Frontal cortex (tissue), 4 donors: ENCODE results near the gene ZC3H12C. TPM values are rescaled to one million over a fixed set of nuclear protein-coding genes. Genes with fewer than 3 reads are reported as not detected.

ENCODE experiments used
- DNase-seq, 2 donors: peaks; one replicate each; pipeline ENCODE4 v3.0.0; 2012; ENCODE audit warnings: low spot score in 2 of 2
- FAIRE-seq: peaks from 2 replicates; lab custom pipeline; 2012; peaks lifted over from hg19 to GRCh38; lab: Jason Lieb, UNC
- total RNA-seq: library from RNA; depleted of rRNA; stranded (reverse); fragments of >200 nt; gene quantifications from one replicate; pipeline ENCODE4 v1.2.3, GENCODE V29; 2014
- donor health status: control.
- donor health status: control.
- donor health status: control.

Gene ZC3H12C
- total RNA-seq, 1 donor from 2014 or later, result 28.9 TPM

- DNase-seq (no peak), FAIRE-seq (no peak)
These were observed 1.4 kb downstream of the ZC3H12C start for GRCh38 chr11:110094298-110095285.

GRCh38 chr11:110095554-110095953 is 2.4 kb downstream of the ZC3H12C start:
- FAIRE-seq, result no peak
- no peak for DNase-seq

DNA sequence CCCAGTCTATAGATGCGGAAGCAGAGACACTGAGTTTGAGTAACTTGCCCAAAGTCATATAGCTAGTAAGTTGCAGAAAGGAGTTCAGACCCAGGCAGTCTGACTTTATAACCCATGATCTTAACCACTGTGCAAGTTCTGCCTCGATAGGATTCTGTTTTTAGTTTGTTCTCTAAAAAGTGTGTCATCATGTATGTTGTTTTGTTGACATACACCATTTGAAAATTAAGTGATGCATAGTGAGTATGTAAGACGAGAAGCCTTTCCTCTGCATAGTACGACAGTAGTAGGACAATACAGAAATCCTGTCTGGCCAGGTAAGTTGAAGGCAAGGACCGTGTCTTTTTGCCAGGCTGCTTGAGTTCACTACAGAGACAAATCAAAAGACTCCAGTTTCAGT is 3.3 kb downstream of the ZC3H12C start:
- no peak for FAIRE-seq

GRCh38 chr11:110097459-110098012 is 4.3 kb downstream of the ZC3H12C start:
- FAIRE-seq (no peak), DNase-seq (no peak)

More for the DNA sequence above, 3.3 kb downstream of the ZC3H12C start:
- DNase-seq, result no peak

- DNase-seq, result no peak
- FAIRE-seq, result no peak
These were observed 5.5 kb downstream of the ZC3H12C start for GRCh38 chr11:110098645-110099044.

DNA sequence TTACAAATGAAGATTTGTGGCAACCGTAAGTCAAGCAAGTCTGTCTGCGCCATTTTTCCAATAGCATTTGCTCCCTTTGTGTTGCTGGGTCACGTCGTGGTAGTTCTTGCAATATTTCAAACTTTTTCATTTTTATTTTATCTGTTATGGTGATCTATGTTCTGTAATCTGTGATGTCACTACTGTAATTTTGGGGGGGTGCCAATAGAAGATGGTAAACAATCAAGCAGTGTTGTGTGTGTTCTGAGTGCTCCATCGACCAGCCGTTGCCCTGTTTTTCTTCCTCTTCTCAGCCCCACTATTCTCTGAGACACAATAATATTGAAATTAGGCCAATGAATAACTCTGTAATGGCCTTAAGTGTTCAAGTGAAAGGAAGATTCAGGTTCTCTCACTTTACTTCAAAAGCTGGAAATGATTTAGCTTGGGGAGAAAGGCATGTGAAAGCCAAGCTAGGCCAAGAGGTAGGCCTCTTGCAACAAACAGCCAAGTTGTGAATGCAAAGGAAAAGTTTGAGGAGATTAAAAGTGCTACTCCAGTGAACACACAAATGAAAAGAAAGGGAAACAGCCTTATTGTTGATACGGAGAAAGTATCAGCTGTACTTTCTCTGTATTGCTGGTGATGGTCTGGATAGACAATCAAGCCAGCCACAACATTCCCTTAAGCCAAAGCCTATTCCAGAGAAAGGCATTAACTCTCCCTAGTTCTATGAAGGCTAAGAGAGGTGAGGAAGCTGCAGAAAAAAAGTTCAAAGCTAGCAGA is 7.5 kb downstream of the ZC3H12C start:
- FAIRE-seq, result no peak
- DNase-seq, result no peak

DNA sequence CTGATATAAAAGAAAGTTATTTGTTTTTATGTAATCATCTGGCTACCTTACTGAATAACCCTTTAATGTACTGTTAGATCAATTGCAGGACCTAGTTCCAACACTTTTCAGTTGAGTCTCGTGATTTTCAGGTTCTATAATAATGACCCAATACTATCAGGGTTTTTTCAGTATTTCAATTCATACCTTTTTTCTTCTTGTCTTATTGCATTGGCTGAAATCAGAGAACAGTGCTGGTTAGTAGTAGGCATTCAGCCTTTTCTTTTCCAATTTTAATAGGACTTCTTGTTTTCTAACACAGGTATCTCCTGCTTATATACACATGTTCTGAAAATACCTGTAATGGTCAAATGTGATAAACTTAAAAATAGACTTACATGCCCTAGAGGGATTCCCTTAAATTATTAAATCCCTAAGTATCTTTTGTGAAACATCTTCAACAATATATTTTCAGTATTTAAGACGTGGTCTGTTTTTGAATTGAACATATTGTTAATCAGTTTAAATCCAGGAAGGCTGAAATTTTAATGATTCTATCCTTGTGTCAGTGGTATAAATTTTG is 13.6 kb downstream of the ZC3H12C start:
- no peak for DNase-seq
- FAIRE-seq, result no peak

DNA sequence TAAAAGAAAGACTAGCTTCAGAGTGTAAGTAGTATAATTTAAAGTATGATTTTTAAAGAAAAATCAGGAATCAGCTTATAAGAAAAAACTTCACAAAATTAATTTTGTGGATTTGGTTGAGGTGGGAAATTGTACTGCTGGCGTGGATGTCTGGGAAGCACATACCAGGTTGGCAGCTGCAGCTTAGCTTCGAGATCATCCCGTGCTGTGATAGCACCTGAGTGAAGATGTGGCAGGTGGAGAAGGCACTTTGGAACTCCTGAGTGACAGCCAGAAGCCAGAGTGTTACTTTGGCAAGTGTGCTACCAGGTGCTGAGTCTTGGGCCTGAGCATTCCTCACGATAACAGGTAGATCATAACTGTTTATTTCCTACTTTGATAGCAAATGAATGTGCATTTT is 17.7 kb downstream of the ZC3H12C start:
- no peak for DNase-seq
- FAIRE-seq, result no peak

- DNase-seq, result no peak
These were observed 19.3 kb downstream of the ZC3H12C start for GRCh38 chr11:110112457-110112856.

DNA sequence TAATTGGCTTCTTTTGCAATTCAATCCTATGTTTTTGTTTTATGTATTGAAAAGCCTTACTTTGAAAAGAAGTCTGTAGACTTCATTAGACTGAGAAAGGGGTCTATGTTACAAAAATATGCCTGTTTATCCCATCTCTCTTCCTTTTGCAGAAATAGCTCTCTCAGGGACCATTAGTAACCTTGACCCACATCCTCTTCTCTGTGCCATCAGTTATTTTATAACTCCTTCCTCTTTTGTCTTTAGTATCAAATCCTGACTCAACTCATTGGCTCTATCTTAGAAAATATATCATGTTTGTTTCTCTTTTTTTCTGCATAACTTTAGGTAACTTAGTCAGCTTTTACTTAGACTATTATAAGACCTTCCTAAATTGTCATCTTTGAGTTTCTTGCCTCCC is 20.3 kb downstream of the ZC3H12C start:
- DNase-seq, result no peak
- no peak for FAIRE-seq

More at GRCh38 chr11:110112457-110112856, 19.3 kb downstream of the ZC3H12C start:
- no peak for FAIRE-seq

- DNase-seq (no peak), FAIRE-seq (no peak)
These were observed 20.8 kb downstream of the ZC3H12C start for GRCh38 chr11:110113973-110114372.

- no peak for DNase-seq
- no peak for FAIRE-seq
These were observed 26.1 kb downstream of the ZC3H12C start for GRCh38 chr11:110119317-110119716.

GRCh38 chr11:110121204-110121603 is 28.0 kb downstream of the ZC3H12C start:
- no peak for FAIRE-seq
- no peak for DNase-seq

GRCh38 chr11:110123003-110123402 is 29.8 kb downstream of the ZC3H12C start:
- no peak for DNase-seq
- no peak for FAIRE-seq

DNA sequence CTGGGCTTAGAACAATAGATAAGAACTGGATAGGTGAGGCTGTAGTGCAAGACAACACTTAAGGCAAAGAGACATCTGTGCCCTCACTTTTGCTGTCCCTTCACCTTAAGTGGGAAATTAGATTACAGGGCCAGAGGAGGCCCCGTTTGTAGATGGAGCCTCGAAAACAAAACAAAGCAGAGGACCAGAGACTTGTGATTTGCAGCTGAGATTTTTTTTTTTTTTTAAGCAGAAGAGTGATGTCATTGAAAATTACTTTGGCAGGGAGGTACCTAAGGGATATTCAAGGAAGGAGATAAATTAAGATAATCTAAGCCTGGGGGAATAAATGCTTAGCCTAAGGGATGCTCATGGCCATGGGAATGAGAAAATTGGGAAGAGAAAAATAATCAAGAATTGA is 31.4 kb downstream of the ZC3H12C start:
- DNase-seq (no peak), FAIRE-seq (no peak)

GRCh38 chr11:110125632-110126031 is 32.4 kb downstream of the ZC3H12C start:
- DNase-seq (no peak), FAIRE-seq (no peak)

DNA sequence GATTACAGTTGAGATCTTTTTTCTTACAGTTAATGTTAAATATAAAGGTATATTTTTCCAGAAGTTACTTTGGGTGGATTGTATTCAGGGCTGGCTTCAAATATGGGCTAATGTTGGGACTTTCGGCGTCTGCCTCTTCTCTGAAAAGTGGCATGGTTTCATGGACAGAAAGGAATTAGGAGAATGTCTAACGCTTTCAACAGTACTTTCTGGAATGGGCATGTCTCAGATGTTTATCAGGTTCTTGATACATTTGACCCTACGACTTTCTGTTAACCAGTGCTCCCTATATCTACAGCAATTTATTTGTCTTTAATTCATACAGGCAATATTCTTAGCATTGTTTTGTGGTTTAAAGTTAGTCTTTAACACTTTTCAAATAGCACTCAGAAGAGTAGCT is 33.7 kb downstream of the ZC3H12C start:
- DNase-seq, result no peak
- FAIRE-seq, result no peak

- no peak for FAIRE-seq
- no peak for DNase-seq
These were observed 35.0 kb downstream of the ZC3H12C start for GRCh38 chr11:110128161-110128560.

GRCh38 chr11:110130642-110131238 is 37.5 kb downstream of the ZC3H12C start:
- DNase-seq, result no peak
- no peak for FAIRE-seq
